ENCODE results near the gene LYPD5. TPM values are rescaled to one million over a fixed set of nuclear protein-coding genes. Genes with fewer than 3 reads are reported as not detected.

LYPD5 gene
- polyA plus RNA-seq, 1 donor from 2014 or later, result not detected

- no peaks in the 10 kb centered on the region for H3K79me2 ChIP-seq (replicated peaks; ENCODE audit: insufficient read depth, low read length)
- no peak overlapping the region for H3K4me2 ChIP-seq (ENCODE audit: low read length)
- H3K4me3 ChIP-seq (ENCODE audit: low read length), result no peak overlapping the region
- no peaks in the 10 kb centered on the region for H3F3A ChIP-seq (ENCODE audit: insufficient read depth, low read length, poor library complexity, severe bottlenecking)
- H3K9ac ChIP-seq (ENCODE audit: low read length), result no peak overlapping the region
- H3K27me3 ChIP-seq (ENCODE audit: insufficient read depth, low read depth, low read length), result peaks cover 6% of the 10 kb centered on the region
- no peak overlapping the region for H2AFZ ChIP-seq (ENCODE audit: low read depth, low read length)
- no peaks in the 10 kb centered on the region for H4K20me1 ChIP-seq (ENCODE audit: insufficient read depth)
- TF ChIP-seq SMC3 (conservative IDR thresholded peaks at IDR 0.05; ENCODE audit: poor library complexity) (no peak), TAF1 (IDR thresholded peaks at IDR 0.05; ENCODE audit: low read depth) (no peak), POLR2AphosphoS5 (IDR thresholded peaks at IDR 0.05) (no peak), RAD21 (conservative IDR thresholded peaks at IDR 0.05) (no peak)
- H3K27ac ChIP-seq (ENCODE audit: low read length), result no peak overlapping the region
- H3K36me3 ChIP-seq (ENCODE audit: insufficient read depth, low read length), result no peaks in the 10 kb centered on the region
- H3K9me3 ChIP-seq (ENCODE audit: low read length), result no peaks in the 10 kb centered on the region
- no peaks in the 10 kb centered on the region for H3K9me2 ChIP-seq (ENCODE audit: insufficient read depth, low read length)
Observed at GRCh38 chr19:43786665-43787064, 15.6 kb downstream of the LYPD5 start.

DNA sequence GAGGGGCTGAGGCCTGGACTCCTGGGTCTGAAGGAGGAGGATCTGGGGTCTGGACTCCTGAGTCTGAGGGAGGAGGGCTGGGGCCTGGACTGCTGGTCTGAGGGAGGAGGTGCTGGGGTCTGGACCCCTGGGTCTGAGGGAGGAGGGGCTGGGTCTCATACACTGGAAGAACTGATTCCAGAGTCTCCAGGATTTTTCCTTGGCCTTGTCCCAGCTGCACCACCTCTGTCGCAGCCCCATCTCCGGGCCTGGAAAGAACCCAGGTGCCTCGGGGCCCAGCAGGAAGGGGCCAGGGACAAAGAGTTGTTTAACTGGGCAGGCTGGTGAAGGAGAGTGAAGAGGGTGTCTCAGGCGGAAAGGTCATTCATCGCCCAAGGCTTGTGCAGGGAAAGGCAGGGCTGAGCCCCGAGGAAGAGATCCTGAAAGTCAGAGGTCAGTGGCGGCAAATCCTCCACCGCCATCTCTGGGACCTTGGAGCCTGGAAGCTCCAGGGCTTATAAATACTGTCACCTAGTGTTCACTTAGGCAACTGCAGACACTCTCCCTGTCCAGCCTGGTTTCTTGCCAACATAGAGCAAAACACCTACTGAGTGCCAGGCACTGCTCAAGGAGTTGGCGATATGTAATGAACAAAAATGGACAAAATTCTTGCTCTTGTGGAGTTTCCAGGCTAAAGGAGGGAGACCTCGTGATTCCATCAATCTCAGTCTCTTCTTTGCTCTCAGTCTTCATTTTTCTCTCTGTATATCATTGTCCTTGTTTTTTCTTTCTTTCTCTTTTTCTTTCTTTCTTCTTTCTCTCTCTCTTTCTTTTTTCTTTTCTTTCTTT, 17.1 kb downstream of the LYPD5 start:
- Histone ChIP-seq H3K79me2 (replicated peaks; ENCODE audit: insufficient read depth, low read length) (no peaks in the 10 kb centered on the region), H3K36me3 (ENCODE audit: insufficient read depth, low read length) (no peaks in the 10 kb centered on the region), H4K20me1 (ENCODE audit: insufficient read depth) (no peaks in the 10 kb centered on the region), H3K9ac (ENCODE audit: low read length) (no peak overlapping the region), H3K27me3 (ENCODE audit: insufficient read depth, low read depth, low read length) (peaks cover 6% of the 10 kb centered on the region), H3K4me2 (ENCODE audit: low read length) (no peak overlapping the region), H3K9me3 (ENCODE audit: low read length) (no peaks in the 10 kb centered on the region), H3F3A (ENCODE audit: insufficient read depth, low read length, poor library complexity, severe bottlenecking) (no peaks in the 10 kb centered on the region), H3K27ac (ENCODE audit: low read length) (no peak overlapping the region), H2AFZ (ENCODE audit: low read depth, low read length) (no peak overlapping the region), H3K4me3 (ENCODE audit: low read length) (no peak overlapping the region), H3K9me2 (ENCODE audit: insufficient read depth, low read length) (no peaks in the 10 kb centered on the region)
- TF ChIP-seq POLR2AphosphoS5 (IDR thresholded peaks at IDR 0.05), result no peak
- TF ChIP-seq MXI1 (conservative IDR thresholded peaks at IDR 0.05; ENCODE audit: poor library complexity, severe bottlenecking), result no peak
- TF ChIP-seq RAD21 (conservative IDR thresholded peaks at IDR 0.05), result peak; percentile 89
- TF ChIP-seq, protein P1, sequence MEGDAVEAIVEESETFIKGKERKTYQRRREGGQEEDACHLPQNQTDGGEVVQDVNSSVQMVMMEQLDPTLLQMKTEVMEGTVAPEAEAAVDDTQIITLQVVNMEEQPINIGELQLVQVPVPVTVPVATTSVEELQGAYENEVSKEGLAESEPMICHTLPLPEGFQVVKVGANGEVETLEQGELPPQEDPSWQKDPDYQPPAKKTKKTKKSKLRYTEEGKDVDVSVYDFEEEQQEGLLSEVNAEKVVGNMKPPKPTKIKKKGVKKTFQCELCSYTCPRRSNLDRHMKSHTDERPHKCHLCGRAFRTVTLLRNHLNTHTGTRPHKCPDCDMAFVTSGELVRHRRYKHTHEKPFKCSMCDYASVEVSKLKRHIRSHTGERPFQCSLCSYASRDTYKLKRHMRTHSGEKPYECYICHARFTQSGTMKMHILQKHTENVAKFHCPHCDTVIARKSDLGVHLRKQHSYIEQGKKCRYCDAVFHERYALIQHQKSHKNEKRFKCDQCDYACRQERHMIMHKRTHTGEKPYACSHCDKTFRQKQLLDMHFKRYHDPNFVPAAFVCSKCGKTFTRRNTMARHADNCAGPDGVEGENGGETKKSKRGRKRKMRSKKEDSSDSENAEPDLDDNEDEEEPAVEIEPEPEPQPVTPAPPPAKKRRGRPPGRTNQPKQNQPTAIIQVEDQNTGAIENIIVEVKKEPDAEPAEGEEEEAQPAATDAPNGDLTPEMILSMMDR (IDR thresholded peaks at IDR 0.05; ENCODE audit: poor library complexity, severe bottlenecking), result peak; percentile 92
- no peak for TF ChIP-seq EZH2 (IDR thresholded peaks at IDR 0.05; ENCODE audit: borderline replicate concordance, insufficient read depth, low read length, poor library complexity, severe bottlenecking)
- no peak for TF ChIP-seq EP300 (conservative IDR thresholded peaks at IDR 0.05; ENCODE audit: poor library complexity, severe bottlenecking)
- no peak for TF ChIP-seq TAF1 (IDR thresholded peaks at IDR 0.05; ENCODE audit: low read depth)
- no peak for TF ChIP-seq REST (IDR thresholded peaks at IDR 0.05; ENCODE audit: borderline replicate concordance)
- peak; percentile 81 for TF ChIP-seq SMC3 (conservative IDR thresholded peaks at IDR 0.05; ENCODE audit: poor library complexity)

All from neural cell (in vitro differentiated cells).